ENCODE measurements around the gene MRPL40.

DNA sequence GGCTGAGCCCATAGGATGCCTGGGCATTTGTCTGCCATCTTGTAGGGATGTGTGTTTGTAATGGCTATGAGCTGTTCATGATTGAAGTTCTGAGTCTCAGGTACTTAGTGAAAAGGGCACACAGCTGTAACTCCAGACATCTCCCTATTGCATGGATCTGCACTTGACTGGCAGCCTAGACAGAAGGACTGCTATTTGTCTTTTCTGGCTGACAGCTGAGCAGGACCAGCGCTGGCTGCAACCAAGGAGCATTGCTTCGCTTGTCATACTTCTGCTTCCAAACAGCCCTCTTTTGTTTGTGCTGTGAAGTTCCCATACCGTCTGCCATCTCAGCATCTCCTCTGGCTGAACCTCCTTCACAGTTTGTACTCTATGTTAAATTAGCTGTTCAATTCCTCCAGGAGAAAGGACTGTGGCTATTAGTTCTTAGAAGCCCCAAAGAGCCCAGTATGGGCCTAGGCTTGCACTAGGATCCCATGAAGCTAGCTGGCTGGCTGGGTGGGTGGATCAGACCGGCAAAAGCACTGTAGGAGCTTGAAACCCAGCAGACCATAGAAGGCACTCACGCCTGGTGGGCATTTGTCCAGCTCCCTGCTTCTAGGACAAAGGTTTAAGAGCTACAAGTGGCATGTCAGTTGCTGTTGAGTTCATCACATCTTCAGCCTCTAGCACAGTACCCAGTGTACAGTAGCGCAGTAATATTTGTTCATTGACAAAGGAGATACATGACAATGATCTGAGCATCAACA lies 21.2 kb upstream of the MRPL40 start:
- TF ChIP-seq, protein P1, sequence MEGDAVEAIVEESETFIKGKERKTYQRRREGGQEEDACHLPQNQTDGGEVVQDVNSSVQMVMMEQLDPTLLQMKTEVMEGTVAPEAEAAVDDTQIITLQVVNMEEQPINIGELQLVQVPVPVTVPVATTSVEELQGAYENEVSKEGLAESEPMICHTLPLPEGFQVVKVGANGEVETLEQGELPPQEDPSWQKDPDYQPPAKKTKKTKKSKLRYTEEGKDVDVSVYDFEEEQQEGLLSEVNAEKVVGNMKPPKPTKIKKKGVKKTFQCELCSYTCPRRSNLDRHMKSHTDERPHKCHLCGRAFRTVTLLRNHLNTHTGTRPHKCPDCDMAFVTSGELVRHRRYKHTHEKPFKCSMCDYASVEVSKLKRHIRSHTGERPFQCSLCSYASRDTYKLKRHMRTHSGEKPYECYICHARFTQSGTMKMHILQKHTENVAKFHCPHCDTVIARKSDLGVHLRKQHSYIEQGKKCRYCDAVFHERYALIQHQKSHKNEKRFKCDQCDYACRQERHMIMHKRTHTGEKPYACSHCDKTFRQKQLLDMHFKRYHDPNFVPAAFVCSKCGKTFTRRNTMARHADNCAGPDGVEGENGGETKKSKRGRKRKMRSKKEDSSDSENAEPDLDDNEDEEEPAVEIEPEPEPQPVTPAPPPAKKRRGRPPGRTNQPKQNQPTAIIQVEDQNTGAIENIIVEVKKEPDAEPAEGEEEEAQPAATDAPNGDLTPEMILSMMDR (IDR thresholded peaks at IDR 0.05), result no peak
- no peak for TF ChIP-seq POLR2A (IDR thresholded peaks at IDR 0.05)
